ENCODE results near the gene MRPL44.

Gene MRPL44

GRCh38 chr2:223957092-223957851 lies at the start of gene MRPL44:
TSS of gene MRPL44 (plus strand) at chr2:223957463. CDS start at chr2:223957473, 10 bp downstream.
- peak; percentile 94 to 95 (median 95) for DNase-seq (ENCODE audit: low read depth in 3 of 3)

DNA sequence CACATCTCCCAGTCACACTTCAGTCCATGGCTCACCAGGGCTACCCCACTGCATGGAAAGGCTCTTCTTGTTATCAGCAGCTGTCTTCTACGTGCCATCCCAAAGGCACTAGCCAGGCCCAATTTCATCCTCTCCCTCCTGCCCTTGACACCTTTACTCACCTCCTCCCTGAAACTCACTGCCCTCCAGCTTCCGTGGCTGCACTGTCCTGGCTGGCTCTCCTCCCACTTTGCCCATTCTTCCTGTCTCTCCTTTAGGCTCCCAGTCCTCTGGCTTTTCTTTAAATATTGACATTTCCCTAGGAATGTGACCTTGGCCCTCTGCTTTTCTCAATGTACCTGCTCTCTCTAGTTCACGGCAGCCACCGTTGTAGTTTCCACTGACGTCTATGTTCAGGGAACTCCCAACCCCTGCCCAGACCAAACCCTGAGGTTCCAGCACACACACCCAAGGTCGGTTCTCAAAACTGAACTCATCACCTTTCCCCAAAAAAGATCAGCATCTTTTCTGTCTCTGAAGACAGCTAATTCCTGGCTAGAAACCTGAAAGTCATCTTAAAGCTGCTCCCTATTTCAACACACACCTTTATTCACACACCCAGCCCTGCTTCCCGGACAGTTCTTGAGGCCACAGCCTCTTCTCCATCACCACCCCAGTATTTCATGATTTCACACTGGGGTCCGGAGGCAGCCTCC lies 48.8 kb upstream of the MRPL44 start:
- DNase-seq (ENCODE audit: low read depth in 3 of 3): no peak

- DNase-seq (ENCODE audit: low read depth in 3 of 3): no peak
These were observed 48.1 kb upstream of the MRPL44 start for GRCh38 chr2:223909001-223909741.

DNA sequence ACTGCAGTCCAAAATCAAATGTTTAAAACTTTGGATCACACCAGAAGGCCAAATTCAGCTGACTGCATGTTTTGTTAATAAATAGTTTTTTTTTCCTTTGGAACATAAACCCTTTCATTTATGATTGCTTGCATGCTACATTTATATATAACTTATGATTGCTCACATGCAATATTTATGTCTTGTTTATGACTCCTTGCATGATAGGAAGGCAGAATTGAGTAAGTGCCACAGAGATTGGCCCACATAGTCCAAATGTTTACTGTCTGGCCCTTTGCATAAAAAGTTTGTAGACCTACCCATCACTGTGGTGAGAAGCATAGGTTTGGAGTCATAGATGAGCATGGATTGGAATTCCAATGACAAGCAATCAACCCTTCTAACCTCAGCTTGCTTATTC lies 42.9 kb upstream of the MRPL44 start:
- DNase-seq (ENCODE audit: low read depth in 3 of 3): no peak

DNA sequence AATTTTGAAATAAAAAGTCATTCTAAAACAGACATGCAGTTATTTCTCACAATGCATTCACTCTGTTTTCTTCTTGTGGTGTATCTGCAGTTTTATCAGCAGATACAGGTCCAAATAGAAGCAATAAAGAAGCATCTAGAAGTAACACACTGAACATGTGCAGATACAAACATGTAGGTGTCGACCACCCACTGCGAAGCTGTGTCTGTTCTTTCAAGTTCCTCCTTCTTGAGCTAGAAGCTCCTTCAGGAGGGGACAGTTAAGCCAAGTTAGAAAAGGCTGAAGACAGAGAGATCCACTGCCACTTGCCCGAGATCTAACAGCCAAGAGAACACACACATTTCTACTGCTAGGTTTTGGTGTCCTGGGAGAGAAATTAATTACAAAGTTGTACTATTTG lies 42.2 kb upstream of the MRPL44 start:
- DNase-seq (ENCODE audit: low read depth in 3 of 3): no peak

DNA sequence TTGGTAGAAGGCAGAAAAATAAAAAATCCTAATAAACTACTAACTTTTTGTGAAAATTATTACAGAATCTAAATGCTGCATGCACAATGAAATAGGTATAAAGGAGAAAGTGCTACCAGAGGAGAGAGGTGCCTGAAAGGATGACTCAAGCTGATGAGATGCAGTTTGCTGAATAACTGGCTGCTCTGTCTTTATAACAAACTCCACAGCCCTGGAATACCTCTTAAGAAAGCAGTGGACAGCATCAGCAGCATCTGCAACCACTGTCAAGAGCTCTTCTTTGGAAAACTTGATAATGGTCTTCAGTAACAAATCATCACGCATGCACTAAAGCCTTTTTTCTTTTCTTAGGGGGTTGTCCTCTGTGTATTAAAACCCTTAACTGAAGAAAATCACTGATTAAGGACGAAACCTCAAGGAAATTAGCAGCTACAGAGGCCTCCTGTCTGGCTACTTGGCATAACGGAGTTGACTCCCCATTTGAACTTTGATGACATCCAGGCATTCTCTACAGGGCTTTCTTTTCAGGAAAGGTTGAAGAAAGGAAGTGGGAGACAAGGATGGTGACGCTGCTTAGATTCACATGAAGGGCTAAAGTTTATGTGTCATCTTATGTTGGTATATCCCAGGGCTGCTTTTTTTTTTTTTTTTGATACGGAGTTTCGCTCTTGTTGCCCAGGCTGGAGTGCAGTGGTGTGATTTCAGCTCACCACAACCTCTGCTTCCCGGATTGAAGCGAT lies 40.9 kb upstream of the MRPL44 start:
- DNase-seq (ENCODE audit: low read depth in 3 of 3): no peak

DNA sequence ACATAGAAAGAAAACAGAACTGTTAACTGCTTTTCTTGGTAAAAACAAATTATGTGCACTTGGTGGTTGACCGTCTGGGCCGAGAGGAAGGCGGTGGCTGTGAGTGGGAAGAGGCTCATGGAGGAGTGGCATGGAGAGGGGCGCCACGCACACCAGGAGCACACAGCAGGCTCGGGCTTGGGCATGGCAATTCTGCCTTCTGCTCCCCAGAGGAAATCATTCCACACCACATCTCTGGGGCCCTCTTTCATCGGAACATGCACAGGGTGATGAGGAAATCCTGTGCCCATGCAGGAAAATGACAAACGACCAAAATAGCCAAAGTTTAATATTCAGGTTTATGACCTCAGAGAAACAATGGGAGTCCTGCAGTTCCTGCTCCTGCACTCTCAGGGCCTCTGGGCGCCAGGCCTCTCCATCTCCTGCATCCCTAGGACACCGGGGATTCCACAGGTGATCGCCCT lies 38.6 kb upstream of the MRPL44 start:
- DNase-seq (ENCODE audit: low read depth in 3 of 3): no peak

DNA sequence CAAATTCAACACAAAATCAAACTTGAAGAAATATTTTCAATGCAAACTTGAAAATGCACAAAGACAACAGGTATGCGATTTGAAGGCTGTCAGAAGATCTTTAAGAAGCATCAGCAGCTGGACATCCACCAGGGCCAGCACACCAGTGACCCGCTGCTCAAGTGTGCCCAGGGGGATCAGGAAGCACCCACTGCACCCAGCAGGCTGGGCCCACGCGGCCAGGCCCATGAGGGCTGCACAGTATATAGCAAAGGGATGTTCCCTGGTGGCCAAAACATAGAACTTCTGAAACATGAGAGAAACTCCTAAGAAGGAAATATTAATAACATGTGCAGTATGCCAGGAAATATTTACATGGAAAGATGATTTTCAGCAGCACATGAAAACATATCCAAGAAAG lies 37.2 kb upstream of the MRPL44 start:
- DNase-seq (ENCODE audit: low read depth in 3 of 3): no peak

DNA sequence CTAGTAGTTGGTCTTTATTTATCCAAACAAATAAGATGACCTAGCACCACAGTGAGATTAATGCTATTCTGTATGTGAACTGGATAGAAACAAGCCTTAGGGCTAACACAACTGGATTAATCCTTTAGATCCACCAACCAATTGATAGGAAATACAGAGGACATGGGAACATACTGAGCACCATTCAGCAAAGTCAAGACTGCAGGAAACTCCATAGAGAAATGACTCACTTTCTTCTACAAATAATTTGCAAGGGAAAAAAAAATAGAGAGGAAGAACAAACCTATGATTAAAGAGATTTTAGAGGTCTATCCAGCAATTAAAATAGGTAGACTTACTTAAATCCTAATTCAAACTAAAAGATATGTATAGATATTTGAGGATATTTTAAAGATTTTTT lies 36.1 kb upstream of the MRPL44 start:
- no peak for DNase-seq (ENCODE audit: low read depth in 3 of 3)

DNA sequence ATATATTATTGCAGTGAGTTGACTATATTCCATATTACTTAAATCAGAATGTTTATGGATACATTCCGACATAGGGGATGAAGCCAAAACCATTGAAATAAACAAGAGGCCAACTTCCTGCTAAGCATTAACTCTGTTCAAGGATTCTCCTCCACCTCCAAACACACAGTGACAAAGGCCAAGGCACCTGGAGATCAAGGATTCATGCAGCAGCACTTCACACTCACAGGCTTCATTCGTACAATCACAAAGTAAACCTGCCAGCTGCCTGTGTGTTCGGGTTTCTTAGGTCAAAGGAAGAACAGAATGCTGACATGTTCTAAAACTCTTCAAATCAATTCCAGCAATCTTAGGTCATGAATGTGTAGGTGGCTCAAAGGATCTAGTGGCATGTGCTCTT lies 35.0 kb upstream of the MRPL44 start:
- no peak for DNase-seq (ENCODE audit: low read depth in 3 of 3)

GRCh38 chr2:223923976-223924375 lies 33.3 kb upstream of the MRPL44 start:
- DNase-seq (ENCODE audit: low read depth in 3 of 3): no peak

DNA sequence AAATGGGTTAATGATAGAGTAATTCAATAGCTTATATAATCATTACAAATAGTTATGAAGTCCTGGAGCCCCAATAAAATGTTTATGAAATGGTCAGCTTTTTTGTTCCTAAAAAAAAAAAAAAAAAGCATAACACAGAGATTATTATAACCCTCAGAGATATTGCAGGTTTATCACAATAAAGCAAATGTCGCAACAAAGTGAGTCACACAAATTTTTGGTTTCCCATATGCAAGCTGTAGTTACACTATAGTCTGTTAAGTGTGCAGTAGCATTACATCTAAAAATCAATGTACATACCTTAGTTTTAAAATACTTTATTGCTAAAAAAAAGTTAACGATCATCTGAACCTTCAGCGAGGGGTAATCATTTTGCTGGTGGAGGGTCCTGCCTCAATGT lies 32.2 kb upstream of the MRPL44 start:
- no peak for DNase-seq (ENCODE audit: low read depth in 3 of 3)

DNA sequence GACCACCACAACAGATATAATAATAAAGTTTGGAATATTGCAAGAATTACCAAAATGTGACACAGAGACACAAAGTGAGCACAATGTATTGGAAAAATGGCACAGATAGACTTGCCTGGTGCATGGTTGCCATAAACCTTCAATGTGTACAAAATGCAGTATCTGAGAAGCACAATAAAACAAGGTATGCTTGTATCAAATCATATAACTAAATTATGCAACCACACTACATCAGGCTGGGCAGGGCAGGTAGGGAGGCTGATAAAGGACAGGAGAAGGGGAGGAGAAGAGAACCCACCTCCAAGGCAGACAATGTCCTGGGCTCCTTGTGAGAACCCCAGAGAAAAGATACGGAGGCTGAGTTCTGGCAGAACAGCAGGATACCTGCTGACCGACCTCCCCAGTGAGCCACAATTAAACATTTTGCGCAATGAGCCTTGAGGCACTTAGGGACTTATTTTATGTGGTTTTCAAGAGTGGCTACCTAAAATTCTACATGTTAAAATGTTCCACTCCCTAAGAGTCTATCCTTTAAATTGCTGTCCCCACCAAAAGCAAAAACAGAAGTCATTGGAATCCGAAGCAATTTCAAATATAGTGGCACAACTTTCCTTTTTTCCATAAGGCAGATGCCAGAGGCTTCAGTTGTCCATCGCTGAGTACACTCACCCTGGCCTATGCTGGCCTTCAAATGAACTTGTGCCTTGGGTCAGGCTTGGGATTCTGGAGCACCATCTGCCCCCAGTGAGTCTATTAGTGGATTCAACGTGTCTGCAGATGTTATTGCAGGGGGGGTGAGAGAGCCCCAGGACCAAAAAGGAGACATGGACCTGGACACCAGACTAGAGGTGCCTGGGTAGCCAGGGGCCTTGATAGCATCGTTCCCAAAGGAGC lies 28.9 kb upstream of the MRPL44 start:
- DNase-seq (ENCODE audit: low read depth in 3 of 3): no peak

- no peak for DNase-seq (ENCODE audit: low read depth in 3 of 3)
These were observed 27.6 kb upstream of the MRPL44 start for GRCh38 chr2:223929571-223930102.

GRCh38 chr2:223930103-223930976 lies 26.9 kb upstream of the MRPL44 start:
- DNase-seq (ENCODE audit: low read depth in 3 of 3): no peak

DNA sequence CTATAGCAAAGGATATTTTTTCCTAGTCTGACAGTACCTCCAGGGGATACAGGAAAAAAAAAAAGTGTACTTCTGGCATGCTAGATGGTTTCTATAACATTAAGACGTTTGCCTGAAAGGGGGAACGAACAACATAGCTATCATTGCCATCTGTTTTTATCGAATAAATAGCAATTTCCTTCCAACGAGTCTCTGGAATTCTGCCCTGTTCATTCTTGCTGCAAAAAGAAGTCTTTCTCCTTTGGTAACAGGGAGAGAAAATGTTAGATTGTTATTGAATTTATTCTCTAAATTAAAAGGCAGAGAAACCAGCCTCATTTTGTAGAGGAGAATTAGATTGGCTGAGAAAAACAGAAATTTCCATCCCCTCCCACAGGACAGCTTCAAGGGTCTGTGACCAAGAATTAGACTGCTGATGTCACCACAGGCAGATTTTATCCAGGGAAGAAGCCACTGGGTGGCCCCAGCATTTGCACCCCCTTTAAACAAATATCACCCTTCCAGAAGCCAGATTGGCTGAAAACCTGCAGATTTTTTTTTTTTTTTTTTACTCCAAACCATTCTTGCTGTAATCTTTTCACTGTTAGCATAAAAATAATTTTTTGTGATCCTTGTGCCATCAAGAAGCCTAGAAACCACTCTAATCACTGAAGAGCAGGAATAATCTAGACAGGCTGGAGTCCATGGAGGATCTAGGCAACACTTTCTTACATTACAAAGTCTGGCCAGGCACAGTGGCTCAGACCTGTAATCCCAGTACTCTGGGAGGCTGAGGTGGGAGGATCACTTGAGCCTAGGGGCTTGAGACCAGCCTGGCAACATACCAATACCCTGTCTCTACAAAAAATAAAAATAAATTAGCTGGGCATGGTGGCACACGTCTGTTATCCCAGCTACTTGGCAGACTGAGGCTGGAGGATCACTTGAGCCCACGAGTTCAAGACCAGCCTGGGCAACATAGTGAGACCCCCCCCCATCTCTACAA lies 24.2 kb upstream of the MRPL44 start:
- no peak for DNase-seq (ENCODE audit: low read depth in 3 of 3)

- DNase-seq (ENCODE audit: low read depth in 3 of 3): no peak
These were observed 22.4 kb upstream of the MRPL44 start for GRCh38 chr2:223934870-223935269.

DNA sequence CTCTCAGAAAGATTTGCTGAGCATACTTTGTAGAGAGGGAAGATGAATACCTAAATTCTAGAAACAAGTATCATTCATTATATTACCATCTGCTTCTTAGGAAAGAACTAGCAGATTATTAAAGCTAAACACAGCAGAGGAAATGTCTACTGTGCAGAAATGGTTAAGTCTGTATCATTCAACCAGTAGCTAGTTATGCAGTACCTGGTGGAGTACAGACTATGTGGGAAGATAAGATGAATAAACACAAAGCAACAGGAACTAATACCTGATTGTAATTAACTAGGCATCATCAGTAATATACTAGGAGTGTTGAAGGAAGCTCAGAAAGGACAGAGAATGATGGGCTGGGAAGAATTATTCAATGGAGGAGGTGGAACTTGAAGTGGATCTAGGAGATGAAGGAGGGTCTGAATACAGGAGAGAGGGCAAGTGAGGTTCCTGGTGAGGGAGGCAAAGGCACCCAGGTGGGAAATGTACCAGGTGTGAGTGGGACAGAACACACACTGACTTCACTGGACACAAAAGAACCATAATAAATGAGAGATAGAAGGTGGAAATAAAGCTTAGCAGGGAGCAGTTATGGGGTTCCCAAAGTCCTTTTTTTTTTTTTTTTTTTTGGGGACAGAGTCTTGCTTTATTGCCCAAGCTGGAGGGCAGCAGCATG lies 21.7 kb upstream of the MRPL44 start:
- DNase-seq (ENCODE audit: low read depth in 3 of 3): no peak

Measured in stimulated activated CD4-positive, alpha-beta T cell treated with anti-CD3 and anti-CD28 coated beads, TNF-alpha, amount 100 ng/mL, for 24 hours (primary cell).